K562 (cell line): ENCODE results near the gene LNPEP. TPM values are rescaled to one million over a fixed set of nuclear protein-coding genes. Genes with fewer than 3 reads are reported as not detected.
A peak's percentile ranks its signal among the peaks of the same experiment; 100 is the strongest.

Experiments
- ATF1 ChIP-seq, 2 experiments: fragments of 450-650 bp in 1 of 2; IDR thresholded peaks; 2 replicates each; pipeline ENCODE4 v1.6.1; 2016; ENCODE audit warnings: missing compliant biosample characterization in 1 of 2, missing genetic modification characterization in 1 of 2
- ATF2 ChIP-seq: sonication (generic); formaldehyde crosslinking; IDR thresholded peaks from 2 replicates; pipeline ENCODE4 v1.8.1; 2022; ENCODE audit warnings: missing genetic modification reagents
- BCL6 ChIP-seq: fragments of 250-450 bp; sonication (Bioruptor Pico); IDR thresholded peaks from 2 replicates; pipeline ENCODE4 v1.4.0; 2020
- BRF1 ChIP-seq: IDR thresholded peaks from 3 replicates; pipeline ENCODE4 v1.6.1; 2011; ENCODE audit warnings: borderline replicate concordance, mild to moderate bottlenecking; ENCODE audit not compliant: insufficient read length; ENCODE audit errors: extremely low read depth
- COPS2 ChIP-seq: fragments of 450-650 bp; conservative IDR thresholded peaks from 2 replicates; pipeline ENCODE4 v1.6.1; 2016; ENCODE audit warnings: mild to moderate bottlenecking, moderate library complexity
- CTCFL ChIP-seq: IDR thresholded peaks from 2 replicates; pipeline ENCODE4 v1.6.1; 2011; ENCODE audit warnings: borderline replicate concordance, low read depth, mild to moderate bottlenecking, moderate library complexity, low read length; ENCODE audit not compliant: insufficient read depth, poor library complexity, severe bottlenecking
- DDX20 ChIP-seq: fragments of 450-650 bp; IDR thresholded peaks from 2 replicates; pipeline ENCODE4 v1.6.1; 2016; ENCODE audit warnings: missing genetic modification characterization, low read depth, mild to moderate bottlenecking, missing compliant biosample characterization, moderate library complexity
- HOMEZ ChIP-seq: fragments of 250-450 bp; sonication (Bioruptor Pico); IDR thresholded peaks from 2 replicates; pipeline ENCODE4 v1.4.0; 2020; ENCODE audit warnings: mild to moderate bottlenecking, moderate library complexity
- MEIS2 ChIP-seq: fragments of 450-650 bp; IDR thresholded peaks from 2 replicates; pipeline ENCODE4 v1.6.1; 2014; ENCODE audit warnings: mild to moderate bottlenecking; ENCODE audit not compliant: partially characterized antibody
- MLX ChIP-seq, 2 experiments: fragments of 450-650 bp in 1 of 2; sonication (generic) in 1 of 2; formaldehyde crosslinking; conservative IDR thresholded peaks; 2 replicates each; pipeline versions ENCODE4 v1.4.0 to v1.8.1; 2020 to 2022; ENCODE audit warnings: mild to moderate bottlenecking in 1 of 2, missing genetic modification reagents in 1 of 2
- NFATC3 ChIP-seq: fragments of 450-650 bp; IDR thresholded peaks from 2 replicates; pipeline ENCODE4 v1.6.1; 2017; ENCODE audit warnings: mild to moderate bottlenecking
- RBM34 ChIP-seq: fragments of 200-400 bp; formaldehyde crosslinking; IDR thresholded peaks from 2 replicates; pipeline ENCODE4 v1.6.1; 2018; ENCODE audit warnings: low read length, borderline replicate concordance; ENCODE audit not compliant: insufficient read depth
- SREBF2 ChIP-seq: sonication (generic); formaldehyde crosslinking; IDR thresholded peaks from 2 replicates; pipeline ENCODE4 v1.4.0; 2020; ENCODE audit warnings: mild to moderate bottlenecking, missing genetic modification reagents
- SRSF7 ChIP-seq: fragments of 200-400 bp; formaldehyde crosslinking; optimal IDR thresholded peaks from 2 replicates; pipeline ENCODE3; 2017; ENCODE audit warnings: mild to moderate bottlenecking, low read depth, low read length
- TAF1 ChIP-seq: IDR thresholded peaks from 2 replicates; pipeline ENCODE4 v1.6.1; 2011; ENCODE audit warnings: mild to moderate bottlenecking, low read length, moderate library complexity; ENCODE audit not compliant: insufficient read depth, control insufficient read depth, severe bottlenecking; ENCODE audit errors: extremely low read depth
- ZC3H11A ChIP-seq: IDR thresholded peaks from 2 replicates; pipeline ENCODE4 v1.6.1; 2012; ENCODE audit warnings: low read depth, low read length, improper control_type of control experiment
- ZFP1 ChIP-seq: fragments of 450-650 bp; formaldehyde crosslinking; IDR thresholded peaks from 2 replicates; pipeline ENCODE4 v1.4.0; 2020; ENCODE audit warnings: mild to moderate bottlenecking, mixed read lengths
- ZFPM2 ChIP-seq: fragments of 250-450 bp; sonication (Bioruptor Pico); IDR thresholded peaks from 2 replicates; pipeline ENCODE4 v1.5.1; 2022; ENCODE audit warnings: mild to moderate bottlenecking
- ZKSCAN8 ChIP-seq: fragments of 200-800 bp; sonication (Bioruptor generic); IDR thresholded peaks from 2 replicates; pipeline ENCODE4 v1.6.1; 2016; ENCODE audit warnings: missing genetic modification characterization, missing compliant biosample characterization
- ZNF140 ChIP-seq: fragments of 250-450 bp; sonication (Bioruptor Pico); IDR thresholded peaks from 2 replicates; pipeline ENCODE4 v1.8.0; 2021; ENCODE audit warnings: moderate library complexity, mild to moderate bottlenecking, inconsistent platforms
- ZNF274 ChIP-seq: IDR thresholded peaks from 2 replicates; pipeline ENCODE4 v1.6.1; 2011; ENCODE audit warnings: low read depth, mild to moderate bottlenecking, low read length, moderate library complexity, borderline replicate concordance
- ZNF316 ChIP-seq: fragments of 450-650 bp; IDR thresholded peaks from 2 replicates; pipeline ENCODE4 v1.6.1; 2016
- ZNF347 ChIP-seq: fragments of 450-650 bp; formaldehyde crosslinking; IDR thresholded peaks from 2 replicates; pipeline ENCODE4 v1.4.0; 2020; ENCODE audit warnings: low read depth, mild to moderate bottlenecking, moderate library complexity
- polyA plus RNA-seq, 8 experiments: library from polyadenylated mRNA; depleted of rRNA in 4 of 8; stranded (reverse) in 5 of 8; unstranded in 3 of 8; fragments of >200 nt; fragmentation: Nextera tagmentation in 2 of 8; fragmentation: Illumina TruSeq in 1 of 8; extraction: Ambion mirVana in 2 of 8; extraction: Trizol in 1 of 8; gene quantifications; 2 replicates each; pipeline versions ENCODE4 v1.2.1 to v1.2.3, GENCODE V29; 2011 to 2014; ENCODE audit warnings: inconsistent platforms in 1 of 8, missing spikeins in 1 of 8
- total RNA-seq, 7 experiments: library from RNA; depleted of rRNA in 6 of 7; stranded (reverse); fragments of >200 nt in 6 of 7; fragmentation: Illumina TruSeq in 2 of 7; extraction: Trizol in 2 of 7; gene quantifications; 2 replicates each; pipeline versions ENCODE4 v1.2.1 to v1.2.3, GENCODE V29; 2011 to 2021; ENCODE audit warnings: low replicate concordance in 1 of 7

Gene LNPEP
- total and polyA plus RNA-seq, 9 of the 15 experiments (the other 6 are each of a cell fraction or from before 2014, with no cell fraction given): 2.6 to 27.9 (median 11.2) TPM

- TF ChIP-seq ATF2 (CRISPR knock-in tag): no peak
- TF ChIP-seq HOMEZ (CRISPR knock-in tag): no peak
- TF ChIP-seq BCL6 (CRISPR knock-in tag): no peak
- no peak for TF ChIP-seq ZNF274
- TF ChIP-seq RBM34: no peak
- no peak for TF ChIP-seq ZFP1 (CRISPR knock-in tag)
- no peak for TF ChIP-seq BRF1
- no peak for TF ChIP-seq ZFPM2 (CRISPR knock-in tag)
- TF ChIP-seq ATF1 (CRISPR knock-in tag; IDR thresholded peaks at IDR 0.05): no peak
- no peak for TF ChIP-seq ATF1 (tag; IDR thresholded peaks at IDR 0.05)
- no peak for TF ChIP-seq DDX20 (tag)
- no peak for TF ChIP-seq ZC3H11A
- TF ChIP-seq NFATC3: no peak
- TF ChIP-seq SREBF2: no peak
- TF ChIP-seq MLX (CRISPR knock-in tag; conservative IDR thresholded peaks at IDR 0.05): no peak
- TF ChIP-seq ZKSCAN8 (CRISPR knock-in tag): no peak
- no peak for TF ChIP-seq CTCFL
- TF ChIP-seq SRSF7: no peak
- TF ChIP-seq ZNF316: no peak
- TF ChIP-seq TAF1: peak; percentile 71
- TF ChIP-seq MEIS2: peak; percentile 63
- no peak for TF ChIP-seq ZNF347 (CRISPR knock-in tag)
- no peak for TF ChIP-seq COPS2
- TF ChIP-seq ZNF140: no peak
Measured at GRCh38 chr5:96935559-96936430, at the start of gene LNPEP (continued).
